ENCODE results near the gene ULK3. TPM values are rescaled to one million over a fixed set of nuclear protein-coding genes. Genes with fewer than 3 reads are reported as not detected.

ULK3 gene
- total and polyA plus RNA-seq, 10 of the 15 experiments (the other 5 are each of a cell fraction or from before 2014, with no cell fraction given), result 0.64 to 38.8 (median 27.1) TPM

DNA sequence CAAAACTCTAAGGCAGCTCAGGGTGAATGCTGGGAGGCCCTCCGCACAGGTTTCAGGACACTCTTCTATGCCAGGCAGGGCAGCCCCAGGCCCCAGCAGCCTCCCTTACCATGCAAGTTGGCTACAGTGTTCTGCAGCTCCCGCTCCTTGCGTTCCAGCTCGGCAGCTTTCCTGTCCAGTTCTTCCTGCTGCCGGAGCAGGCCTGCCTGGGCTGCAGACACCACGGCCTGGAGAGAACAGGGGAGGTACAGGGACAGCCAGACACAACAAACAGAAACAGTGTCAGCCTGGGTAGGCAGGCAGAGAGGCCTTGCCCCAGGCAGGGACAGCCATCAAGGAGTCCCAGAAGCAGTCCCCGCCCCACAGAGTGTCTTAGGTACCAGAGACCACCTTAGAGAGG is 9.0 kb upstream of the ULK3 start:
- no peak for FAIRE-seq
- over 99% methylated on average over 7 of the region's 7 CpGs for WGBS (ENCODE audit: insufficient coverage, insufficient replicate concordance, low lambda C conversion rate, missing lambda C conversion rate)
- CTCF ChIA-PET, result interaction anchor here (0.7 to 4.2 kb wide), 3 partner anchors 9 to 81 kb away, joined by 4 to 18 read pairs (median 4); partner anchors contain the start of gene ULK3

DNA sequence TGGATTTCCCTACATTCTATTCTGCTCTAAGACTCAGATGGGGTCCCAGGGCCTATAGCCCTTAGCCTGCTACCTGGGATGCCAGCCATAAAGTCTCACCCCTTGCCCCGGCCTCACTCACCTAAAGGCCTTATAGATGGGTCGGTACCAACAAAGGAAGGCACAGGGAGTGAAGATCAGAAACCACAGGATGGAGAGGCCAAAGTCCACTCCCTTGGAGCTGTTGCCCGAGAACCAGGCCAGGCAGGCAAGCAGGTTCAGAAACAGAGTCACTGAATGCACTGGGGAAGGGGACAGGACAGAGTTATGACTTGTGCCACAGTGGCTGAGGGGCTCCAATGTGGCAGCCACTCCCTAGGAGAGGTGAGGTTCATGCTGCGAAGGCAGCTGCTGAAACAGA is 7.4 kb upstream of the ULK3 start:
- H3K27me3 ChIP-seq (replicated peaks in 1 of 2; ENCODE audit: control insufficient read depth in 2 of 2, insufficient read depth in 2 of 2, low read length in 1 of 2), result no peaks in the 10 kb centered on the region
- ChIA-PET SMC1A (ENCODE audit: uncharacterized antibody, unreplicated experiment) (interaction anchor here (1.0 kb wide), 1 partner anchor 19 kb away, joined by 3 read pairs; no protein-coding TSS in a partner anchor), RAD21 (ENCODE audit: unreplicated experiment) (no interaction called here), POLR2A (no interaction called here), CTCF (interaction anchor here (4.2 kb wide), 1 partner anchor 52 kb away, joined by 18 read pairs; no protein-coding TSS in a partner anchor)
- FAIRE-seq (no peak), ATAC-seq (no peak), DNase-seq (ENCODE audit: low read depth, low spot score) (no peak)
- peaks cover 5% of the 10 kb centered on the region for H3K4me1 ChIP-seq (ENCODE audit: control insufficient read depth, insufficient read depth, low read length)
- peaks cover 36 to 46% of the 10 kb centered on the region in 2 experiments; a peak in 3 of 4 replicates for H3K36me3 ChIP-seq (ENCODE audit: control insufficient read depth in 2 of 2, insufficient read depth in 2 of 2, low read length in 1 of 2)
- no peak overlapping the region for H3K9ac ChIP-seq (ENCODE audit: control insufficient read depth, insufficient read depth, low read length)
- TF ChIP-seq NFYB (IDR thresholded peaks at IDR 0.05; ENCODE audit: insufficient read depth, low read depth, low read length) (no peak), GABPA (IDR thresholded peaks at IDR 0.05; ENCODE audit: low read depth) (no peak), NFYA (IDR thresholded peaks at IDR 0.05; ENCODE audit: borderline replicate concordance, low read depth, low read length) (no peak), EGR1 (IDR thresholded peaks at IDR 0.05; ENCODE audit: borderline replicate concordance in 1 of 2, low read depth in 2 of 2, low read length in 2 of 2) (no peak), CBFB (IDR thresholded peaks at IDR 0.05; ENCODE audit: low read depth) (no peak), GATAD2B (conservative IDR thresholded peaks at IDR 0.05; ENCODE audit: low read depth) (no peak)
- TF ChIP-seq, protein P1, sequence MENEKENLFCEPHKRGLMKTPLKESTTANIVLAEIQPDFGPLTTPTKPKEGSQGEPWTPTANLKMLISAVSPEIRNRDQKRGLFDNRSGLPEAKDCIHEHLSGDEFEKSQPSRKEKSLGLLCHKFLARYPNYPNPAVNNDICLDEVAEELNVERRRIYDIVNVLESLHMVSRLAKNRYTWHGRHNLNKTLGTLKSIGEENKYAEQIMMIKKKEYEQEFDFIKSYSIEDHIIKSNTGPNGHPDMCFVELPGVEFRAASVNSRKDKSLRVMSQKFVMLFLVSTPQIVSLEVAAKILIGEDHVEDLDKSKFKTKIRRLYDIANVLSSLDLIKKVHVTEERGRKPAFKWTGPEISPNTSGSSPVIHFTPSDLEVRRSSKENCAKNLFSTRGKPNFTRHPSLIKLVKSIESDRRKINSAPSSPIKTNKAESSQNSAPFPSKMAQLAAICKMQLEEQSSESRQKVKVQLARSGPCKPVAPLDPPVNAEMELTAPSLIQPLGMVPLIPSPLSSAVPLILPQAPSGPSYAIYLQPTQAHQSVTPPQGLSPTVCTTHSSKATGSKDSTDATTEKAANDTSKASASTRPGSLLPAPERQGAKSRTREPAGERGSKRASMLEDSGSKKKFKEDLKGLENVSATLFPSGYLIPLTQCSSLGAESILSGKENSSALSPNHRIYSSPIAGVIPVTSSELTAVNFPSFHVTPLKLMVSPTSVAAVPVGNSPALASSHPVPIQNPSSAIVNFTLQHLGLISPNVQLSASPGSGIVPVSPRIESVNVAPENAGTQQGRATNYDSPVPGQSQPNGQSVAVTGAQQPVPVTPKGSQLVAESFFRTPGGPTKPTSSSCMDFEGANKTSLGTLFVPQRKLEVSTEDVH (IDR thresholded peaks at IDR 0.05; ENCODE audit: low read depth, partially characterized antibody), result no peak
- WGBS (ENCODE audit: insufficient coverage, insufficient replicate concordance, low lambda C conversion rate, missing lambda C conversion rate), result 99% methylated on average over 4 of the region's 4 CpGs
- H3K27ac ChIP-seq (ENCODE audit: control insufficient read depth, insufficient read depth), result no peak overlapping the region
- H3K4me2 ChIP-seq (ENCODE audit: control insufficient read depth, insufficient read depth), result no peak overlapping the region
- no peak overlapping the region for H3K4me3 ChIP-seq
- in situ Hi-C loops (cut with MboI) (no loop called here), intact Hi-C loops (cut with micrococcal nuclease; ENCODE audit: unreplicated experiment) (no loop called here)
- no TSS peak for BruUV-seq (replicated peaks)
- no peaks in the 10 kb centered on the region for H3K9me3 ChIP-seq (replicated peaks; ENCODE audit: control insufficient read depth, insufficient read depth, low read length)
- H3K79me2 ChIP-seq (ENCODE audit: control insufficient read depth, insufficient read depth, low read length), result no peaks in the 10 kb centered on the region; the same call in 1 of the 2 replicates
- no peak overlapping the region for H2AFZ ChIP-seq (ENCODE audit: control insufficient read depth, low read depth, low read length)
- no peaks in the 10 kb centered on the region for H4K20me1 ChIP-seq (ENCODE audit: control insufficient read depth, insufficient read depth)

More for the DNA sequence above, 9.0 kb upstream of the ULK3 start:
- Histone ChIP-seq H3K27ac (ENCODE audit: control insufficient read depth, insufficient read depth) (no peak overlapping the region), H3K4me1 (ENCODE audit: control insufficient read depth, insufficient read depth, low read length) (peaks cover 19% of the 10 kb centered on the region), H3K4me3 (no peak overlapping the region), H3K9me3 (replicated peaks; ENCODE audit: control insufficient read depth, insufficient read depth, low read length) (no peaks in the 10 kb centered on the region), H2AFZ (ENCODE audit: control insufficient read depth, low read depth, low read length) (no peak overlapping the region), H3K79me2 (ENCODE audit: control insufficient read depth, insufficient read depth, low read length) (peaks cover 10% of the 10 kb centered on the region), H3K27me3 (replicated peaks in 1 of 2; ENCODE audit: control insufficient read depth in 2 of 2, insufficient read depth in 2 of 2, low read length in 1 of 2) (no peaks in the 10 kb centered on the region), H3K36me3 (ENCODE audit: control insufficient read depth in 2 of 2, insufficient read depth in 2 of 2, low read length in 1 of 2) (peaks cover 33 to 42% of the 10 kb centered on the region in 2 experiments; a peak in 3 of 4 replicates), H3K4me2 (ENCODE audit: control insufficient read depth, insufficient read depth) (no peak overlapping the region), H3K9ac (ENCODE audit: control insufficient read depth, insufficient read depth, low read length) (no peak overlapping the region), H4K20me1 (ENCODE audit: control insufficient read depth, insufficient read depth) (no peaks in the 10 kb centered on the region)
- SMC1A ChIA-PET (ENCODE audit: uncharacterized antibody, unreplicated experiment), result no interaction called here
- ATAC-seq, result no peak
- DNase-seq (ENCODE audit: low read depth, low spot score), result no peak
- no TSS peak for BruUV-seq (replicated peaks)
- RAD21 ChIA-PET (ENCODE audit: unreplicated experiment), result no interaction called here
- TF ChIP-seq NR2F1 (conservative IDR thresholded peaks at IDR 0.05) (no peak), TAF1 (IDR thresholded peaks at IDR 0.05; ENCODE audit: borderline replicate concordance, low read depth, low read length) (no peak), POLR2A (IDR thresholded peaks at IDR 0.05; ENCODE audit: low read depth, low read length) (0 out of 2 replicates have a peak, but pooled peaks have one; percentile 6)
- in situ Hi-C loops (cut with MboI) (no loop called here), intact Hi-C loops (cut with micrococcal nuclease; ENCODE audit: unreplicated experiment) (no loop called here)
- POLR2A ChIA-PET, result no interaction called here

All from GM12878 (cell line).